Glomerular endothelial cell (primary cell): ENCODE measurements around the gene CCNB1. TPM values are rescaled to one million over a fixed set of nuclear protein-coding genes. Genes with fewer than 3 reads are reported as not detected.
A peak's percentile ranks its signal among the peaks of the same experiment; 100 is the strongest.
"Not testable (repeated sequence)": the region's sequence is repeated elsewhere in the genome, so short reads cannot be mapped to it uniquely, and the experiment has no call there.

ENCODE experiments used
- DNase-seq: peaks from one replicate; pipeline ENCODE4 v3.0.0-alpha.2; 2011; ENCODE audit warnings: low read depth, low spot score; ENCODE audit errors: extremely low read depth
- total RNA-seq: library from RNA; depleted of rRNA; stranded (reverse); fragments of >200 nt; gene quantifications from 2 replicates; pipeline ENCODE4 v1.2.3, GENCODE V29; 2015

Gene CCNB1
- 23.3 and 47.8 TPM in 2 replicates for total RNA-seq

DNA sequence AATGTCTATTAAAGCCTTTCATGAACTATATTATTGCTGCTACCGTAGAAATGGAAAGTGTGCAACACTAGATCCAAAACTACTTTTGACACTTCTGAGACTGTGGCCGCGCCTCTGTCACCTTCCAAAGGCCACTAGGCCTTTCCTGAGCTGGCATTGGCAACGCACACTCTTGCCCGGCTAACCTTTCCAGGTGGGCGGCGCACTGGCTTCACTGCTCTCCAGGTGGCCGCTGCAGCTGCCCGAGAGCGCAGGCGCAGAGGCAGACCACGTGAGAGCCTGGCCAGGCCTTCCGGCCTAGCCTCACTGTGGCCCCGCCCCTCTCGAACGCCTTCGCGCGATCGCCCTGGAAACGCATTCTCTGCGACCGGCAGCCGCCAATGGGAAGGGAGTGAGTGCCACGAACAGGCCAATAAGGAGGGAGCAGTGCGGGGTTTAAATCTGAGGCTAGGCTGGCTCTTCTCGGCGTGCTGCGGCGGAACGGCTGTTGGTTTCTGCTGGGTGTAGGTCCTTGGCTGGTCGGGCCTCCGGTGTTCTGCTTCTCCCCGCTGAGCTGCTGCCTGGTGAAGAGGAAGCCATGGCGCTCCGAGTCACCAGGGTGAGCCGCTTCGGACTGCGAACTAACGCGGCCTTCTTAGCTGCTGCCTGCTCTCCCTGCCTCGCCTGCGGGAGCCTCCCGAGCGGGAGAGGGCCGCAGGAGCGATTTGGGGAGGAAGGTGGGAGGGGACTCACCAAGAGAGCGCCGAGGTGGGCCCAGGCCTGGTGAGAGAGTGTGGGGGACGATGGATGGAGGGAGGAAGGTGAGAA is at the start of gene CCNB1:
CCNB1 (plus strand) TSS at position 465 of the 807 bp plus-strand sequence; CDS start at position 578, 113 bp downstream.
- DNase-seq, result peak; percentile 77

DNA sequence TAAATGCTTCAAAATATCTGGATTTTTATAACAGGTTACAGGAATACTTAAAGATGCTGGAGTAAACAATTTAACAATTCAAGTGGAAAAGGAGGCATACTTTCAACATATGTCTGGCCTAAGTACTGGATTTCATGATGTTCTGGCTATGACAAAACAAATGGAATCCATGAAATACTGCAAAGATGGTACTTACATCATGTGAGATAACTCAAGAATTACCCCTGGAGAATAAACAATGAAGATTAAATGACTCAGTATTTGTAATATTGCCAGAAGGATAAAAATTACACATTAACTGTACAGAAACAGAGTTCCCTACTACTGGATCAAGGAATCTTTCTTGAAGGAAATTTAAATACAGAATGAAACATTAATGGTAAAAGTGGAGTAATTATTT is 37.5 kb upstream of the CCNB1 start:
- DNase-seq, result no peak

DNA sequence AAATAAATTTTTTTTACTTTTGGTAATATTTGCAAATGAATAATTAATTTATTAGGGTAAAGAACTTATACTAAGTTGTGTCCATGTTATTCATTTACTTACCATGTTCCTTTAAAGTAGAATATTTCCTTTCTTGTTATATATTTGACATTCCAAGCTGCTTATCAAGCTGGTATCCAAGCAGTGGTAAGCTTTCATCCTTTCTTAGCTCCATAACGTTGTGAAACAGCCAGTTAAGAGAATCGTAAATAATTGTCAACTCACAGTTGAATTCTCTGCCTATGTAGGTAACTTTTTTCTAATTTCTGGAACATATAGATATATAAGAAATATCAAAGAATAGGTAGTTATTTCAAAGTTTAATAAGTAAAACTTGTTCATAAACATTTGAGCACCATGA is 36.7 kb upstream of the CCNB1 start:
- no peak for DNase-seq

DNA sequence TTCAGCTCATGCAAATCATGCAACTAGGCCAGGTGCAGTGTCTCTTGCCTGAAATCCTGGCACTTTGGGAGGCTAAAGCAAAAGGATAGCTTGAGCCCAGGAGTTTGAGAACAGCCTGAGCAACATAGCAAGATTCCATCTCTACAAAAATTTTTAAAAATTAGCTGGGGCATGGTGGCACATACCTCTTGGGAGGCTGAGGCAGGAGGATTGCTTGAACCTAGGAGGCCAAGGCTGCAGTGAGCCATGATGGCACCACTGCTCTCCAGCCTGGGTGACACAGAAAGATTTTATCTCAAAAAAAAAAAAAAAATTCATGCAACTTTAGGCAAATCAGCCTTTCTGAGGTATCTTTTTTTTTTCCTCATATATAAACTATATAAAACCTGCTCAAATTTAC is 35.6 kb upstream of the CCNB1 start:
- DNase-seq, result no peak

DNA sequence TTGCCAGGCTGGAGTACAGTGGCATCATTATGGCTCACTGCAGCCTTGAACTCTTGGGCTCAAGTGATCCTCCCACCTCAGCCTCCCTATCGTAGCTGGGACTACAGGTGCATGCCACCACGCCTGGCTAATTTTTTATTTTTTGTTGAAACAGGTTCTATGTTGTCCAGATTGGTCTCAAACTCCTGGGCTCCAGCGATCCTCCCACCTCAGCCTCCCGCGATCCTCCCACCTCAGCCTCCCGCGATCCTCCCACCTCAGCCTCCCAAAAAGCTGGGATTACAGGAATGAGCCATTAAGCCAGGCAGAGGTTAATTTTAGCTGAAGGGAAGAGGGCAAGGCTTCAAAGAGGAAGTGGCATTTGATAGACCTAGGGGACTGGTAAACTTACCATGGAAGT is 32.8 kb upstream of the CCNB1 start:
- no peak for DNase-seq

DNA sequence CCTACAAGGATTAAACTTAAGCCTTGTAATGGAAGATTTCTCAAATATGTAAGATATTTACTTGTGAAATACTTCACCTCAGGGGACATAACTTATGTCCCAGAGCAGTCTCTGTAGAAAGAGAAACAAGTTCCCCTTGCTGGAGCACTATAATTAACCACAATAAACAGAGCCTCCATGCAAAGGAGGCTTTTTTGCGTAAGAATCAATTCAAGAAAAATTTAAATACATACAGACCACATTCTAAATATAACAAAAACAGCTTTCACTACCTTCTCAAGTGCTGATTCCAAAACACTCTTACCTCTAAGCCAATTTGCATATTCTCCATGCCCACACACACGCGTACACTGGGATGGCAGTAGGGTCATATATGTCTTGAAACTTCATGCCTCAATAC is 30.7 kb upstream of the CCNB1 start:
- no peak for DNase-seq

DNA sequence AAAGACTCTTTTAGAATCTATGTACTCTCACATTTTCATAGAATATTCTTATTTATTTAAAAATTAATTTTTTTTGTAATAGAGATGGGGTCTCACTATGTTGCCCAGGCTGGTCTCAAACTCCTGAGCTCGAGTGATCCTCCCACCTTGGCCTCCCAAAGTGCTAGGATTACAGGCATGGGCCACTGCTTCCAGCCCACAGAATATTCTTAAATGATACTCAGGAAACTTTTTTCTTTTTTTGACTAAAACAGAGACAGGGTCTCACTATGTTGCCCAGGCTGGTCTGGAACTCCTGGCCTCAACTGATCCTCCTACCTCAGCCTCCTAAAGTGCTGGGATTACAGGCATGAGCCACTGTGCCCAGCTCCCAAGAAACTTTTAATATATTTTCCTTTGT is 29.7 kb upstream of the CCNB1 start:
- DNase-seq, result not testable (repeated sequence)

DNA sequence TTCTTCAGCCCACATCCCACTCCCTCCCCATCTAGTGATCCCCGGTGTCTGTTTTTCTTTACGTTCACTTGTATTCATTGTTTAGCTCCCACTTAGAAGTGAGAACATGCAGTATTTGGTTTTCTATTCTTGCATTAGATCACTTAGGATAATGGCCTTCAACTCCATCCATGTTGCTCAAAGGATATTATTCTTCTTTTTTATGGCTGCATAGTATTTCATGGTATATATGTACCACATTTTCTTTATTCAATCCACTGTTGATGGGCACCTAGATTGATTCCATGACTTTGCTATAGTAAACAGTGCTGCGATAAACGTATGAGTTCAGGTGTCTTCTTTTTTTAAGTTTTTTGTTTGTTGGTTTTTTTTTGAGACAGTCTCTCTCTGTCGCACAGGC is 29.1 kb upstream of the CCNB1 start:
- no peak for DNase-seq

DNA sequence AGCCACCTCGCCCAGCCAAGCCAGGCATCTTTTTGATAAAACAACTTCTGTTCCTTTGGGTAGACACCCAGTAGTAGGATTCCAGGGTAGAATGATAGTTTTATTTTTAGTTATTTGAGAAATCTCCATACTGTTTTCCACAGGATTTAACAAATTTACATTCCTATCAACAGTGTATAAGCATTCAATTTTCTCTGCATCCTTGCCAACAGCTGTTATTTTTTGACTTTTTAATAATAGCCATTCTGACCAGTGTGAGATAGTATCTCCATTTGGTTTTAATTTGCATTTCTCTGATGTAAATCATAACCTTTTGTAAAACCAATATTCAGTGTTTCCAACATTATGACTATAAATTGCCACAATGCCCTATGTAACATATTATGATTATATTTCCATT is 28.2 kb upstream of the CCNB1 start:
- no peak for DNase-seq

DNA sequence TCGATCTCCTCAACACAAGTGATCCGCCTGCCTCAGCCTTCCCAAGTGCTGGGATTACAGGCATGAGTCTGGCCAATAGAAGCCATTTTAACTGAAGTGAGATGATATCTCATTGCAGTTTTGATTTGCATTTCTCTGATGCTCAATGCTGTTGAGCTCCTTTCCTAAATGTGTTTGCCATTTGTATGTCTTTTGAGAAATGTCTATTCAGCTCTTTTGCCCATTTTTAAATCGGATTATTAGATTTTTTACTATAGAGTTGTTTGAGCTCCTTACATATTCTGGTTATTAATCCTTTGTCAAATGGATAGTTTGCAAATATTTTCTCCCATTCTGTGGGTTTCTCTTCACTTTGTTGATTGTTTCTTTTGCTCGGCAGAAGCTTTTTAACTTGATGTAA is 26.7 kb upstream of the CCNB1 start:
- not testable (repeated sequence) for DNase-seq

DNA sequence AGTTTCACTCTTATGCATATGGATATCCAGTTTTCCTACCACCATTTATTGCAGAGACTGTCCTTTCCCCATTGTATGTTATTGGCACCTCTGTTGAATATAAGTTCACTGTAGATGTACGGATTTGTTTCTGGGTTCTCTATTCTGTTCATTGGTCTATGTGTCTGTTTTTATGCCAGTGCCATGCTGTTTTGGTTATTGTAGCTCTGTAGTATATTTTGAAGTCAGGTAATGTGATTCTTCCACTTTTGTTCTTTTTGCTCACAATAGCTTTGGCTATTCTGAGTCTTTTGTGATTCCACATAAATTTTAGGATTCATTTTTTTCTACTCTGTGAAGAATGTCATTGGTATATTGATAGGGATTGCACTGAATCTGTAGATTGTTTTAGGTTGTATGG is 26.1 kb upstream of the CCNB1 start:
- no peak for DNase-seq

DNA sequence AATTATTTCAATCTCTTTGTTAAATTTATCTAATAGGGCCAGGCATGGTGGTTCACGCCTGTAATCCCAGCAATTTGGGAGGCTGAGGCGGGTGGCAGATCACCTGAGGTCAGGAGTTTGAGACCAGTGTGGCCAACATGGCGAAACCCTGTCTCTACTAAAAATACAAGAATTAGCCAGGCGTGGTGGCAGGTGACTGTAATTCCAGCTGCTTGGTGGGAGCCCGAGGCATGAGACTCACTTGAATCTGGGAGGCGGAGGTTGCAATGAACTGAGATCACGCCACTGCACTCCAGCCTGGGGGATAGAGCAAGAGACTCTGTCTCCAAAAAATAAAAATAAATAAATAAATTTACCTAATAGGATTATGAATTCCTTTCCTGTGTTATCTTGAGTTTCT is 18.4 kb upstream of the CCNB1 start:
- DNase-seq, result not testable (repeated sequence)

DNA sequence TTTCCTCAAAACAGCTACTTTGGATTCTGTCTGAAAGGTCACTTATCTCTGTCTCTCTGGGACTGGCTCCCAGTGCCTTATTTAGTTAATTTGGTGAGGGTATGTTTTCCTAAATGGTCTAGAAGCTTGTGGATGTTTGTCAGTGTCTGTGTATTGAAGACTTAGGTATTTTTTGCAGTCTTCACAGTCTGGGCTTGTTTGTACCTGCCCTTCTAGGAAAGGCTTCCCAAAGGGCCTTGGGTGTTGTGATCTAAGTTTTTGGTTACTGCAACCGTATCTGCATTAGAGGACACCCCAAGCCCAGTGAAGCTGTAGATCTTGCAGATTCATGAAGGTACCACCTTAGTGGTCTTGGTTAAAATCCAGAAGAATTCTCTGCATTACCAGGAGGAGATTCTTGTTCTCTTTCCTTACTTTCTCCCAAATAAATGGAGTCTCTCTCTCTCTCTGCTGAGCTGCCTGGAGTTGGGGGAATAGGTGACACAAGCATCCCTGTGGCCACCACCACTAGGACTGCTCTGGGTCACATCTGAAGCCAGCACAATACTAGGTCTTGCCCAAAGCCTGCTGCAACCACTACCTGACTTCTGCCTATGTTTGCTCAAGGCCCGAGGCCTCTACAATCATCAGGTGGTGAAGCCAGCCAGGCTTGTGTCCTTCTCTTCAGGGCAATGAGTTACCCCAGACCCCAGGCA is 17.8 kb upstream of the CCNB1 start:
- DNase-seq, result no peak

DNA sequence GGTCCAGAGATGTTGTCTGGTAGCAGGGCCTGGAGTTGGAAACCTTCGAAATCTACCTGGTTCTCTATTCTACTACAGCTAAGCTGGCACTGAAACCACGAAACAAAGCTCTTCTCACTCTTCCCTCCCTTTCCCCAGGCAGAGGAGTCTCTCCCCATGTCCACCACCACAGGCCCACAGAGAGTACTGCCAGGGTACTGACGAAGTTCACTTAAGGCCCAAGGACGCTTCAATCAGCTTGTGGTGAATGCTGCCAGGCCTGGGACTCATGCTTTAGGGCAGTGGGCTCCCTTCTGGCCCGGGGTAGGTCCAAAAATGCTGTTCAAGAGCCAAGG is 17.3 kb upstream of the CCNB1 start:
- no peak for DNase-seq

DNA sequence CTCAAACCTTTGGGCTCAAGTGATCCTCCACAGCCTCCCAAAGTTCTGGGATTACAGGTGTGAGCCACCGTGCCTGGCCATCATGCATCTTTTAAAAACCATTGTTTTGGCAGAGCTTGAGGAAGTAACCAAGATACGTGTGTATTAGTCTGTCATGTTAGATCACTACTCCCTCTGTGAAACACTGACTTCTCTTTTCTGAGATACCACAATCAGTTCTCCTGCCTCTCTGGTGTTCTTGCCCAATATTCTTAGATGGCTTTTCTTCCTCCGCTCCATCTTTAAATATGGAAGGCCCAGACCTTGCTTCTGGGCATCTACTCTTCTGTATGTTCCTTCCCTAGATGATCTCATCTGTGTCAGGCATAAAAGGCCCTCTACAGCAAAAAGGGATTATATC is 14.2 kb upstream of the CCNB1 start:
- DNase-seq, result no peak

DNA sequence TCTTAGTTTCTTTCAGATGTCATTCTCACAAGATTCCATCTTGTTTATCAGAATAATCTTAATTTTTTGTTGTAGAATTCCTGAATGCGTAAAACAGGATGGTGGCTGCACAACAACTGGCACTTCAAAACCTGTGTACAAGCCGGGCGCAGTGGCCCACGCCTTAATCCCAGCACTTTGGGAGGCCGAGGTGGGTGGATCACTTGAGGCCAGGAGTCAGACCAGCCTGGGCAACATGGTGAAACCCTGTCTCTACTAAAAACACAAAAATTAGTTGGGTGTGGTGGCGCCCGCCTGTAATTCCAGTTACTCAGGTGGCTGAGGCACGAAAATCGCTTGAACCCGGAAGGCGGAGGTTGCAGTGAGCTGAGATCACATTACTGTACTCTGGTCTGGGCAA is 10.5 kb upstream of the CCNB1 start:
- no peak for DNase-seq

DNA sequence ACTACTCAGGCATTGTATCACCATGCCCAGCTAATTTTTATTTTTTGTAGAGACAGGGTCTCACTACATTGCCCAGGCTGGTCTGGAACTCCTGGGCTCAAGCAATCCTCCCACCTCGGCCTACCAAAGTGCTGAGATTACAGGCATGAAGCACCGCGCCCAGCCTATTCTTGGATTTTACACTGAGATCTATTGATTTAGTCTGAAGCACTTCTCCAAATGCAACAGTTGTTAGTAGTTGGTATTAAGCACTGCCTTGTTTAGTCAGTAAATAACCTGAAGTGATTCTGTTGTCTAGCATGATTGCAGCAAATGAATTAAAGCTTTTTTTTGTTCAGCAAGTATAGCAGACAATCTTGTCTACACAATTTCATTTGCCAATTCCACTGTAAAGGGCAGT is 8.9 kb upstream of the CCNB1 start:
- DNase-seq, result no peak

DNA sequence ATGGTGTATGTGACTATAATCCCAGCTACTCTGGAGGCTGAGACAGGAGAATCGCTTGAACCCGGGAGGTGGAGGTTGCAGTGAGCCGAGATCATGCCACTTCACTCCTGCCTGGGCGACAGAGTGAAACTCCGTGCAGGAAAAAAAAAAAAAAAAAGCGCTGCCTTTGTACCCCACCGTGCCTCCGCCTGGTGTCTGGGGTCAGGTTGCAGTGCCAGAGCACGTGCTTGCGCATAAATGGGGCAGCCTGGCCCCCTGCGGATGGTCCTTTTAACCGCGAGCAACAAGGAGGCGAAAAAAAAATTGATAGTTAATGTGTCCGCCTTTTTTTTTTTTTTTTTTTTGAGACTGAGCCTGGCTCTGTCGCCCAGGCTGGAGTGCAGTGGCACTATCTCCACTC is 6.3 kb upstream of the CCNB1 start:
- DNase-seq, result no peak

DNA sequence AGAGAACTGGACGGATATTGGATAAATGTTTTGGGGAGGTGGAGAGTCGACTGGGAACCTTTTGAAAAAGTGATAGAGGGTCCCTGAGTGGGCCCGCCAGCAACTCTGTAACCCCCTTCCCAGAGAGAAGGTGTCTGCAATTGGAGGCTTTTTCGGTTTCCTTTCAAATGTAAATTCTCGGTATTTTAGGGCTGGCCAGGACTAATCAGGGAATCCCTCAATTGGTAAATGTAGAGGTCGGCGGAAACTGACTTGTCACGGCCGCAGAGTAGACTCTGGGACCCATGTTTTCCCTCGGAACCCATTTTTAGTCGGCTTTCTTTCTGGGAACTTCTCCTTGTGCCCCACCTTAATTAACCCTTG is 524 bp downstream of the CCNB1 start:
- no peak for DNase-seq

DNA sequence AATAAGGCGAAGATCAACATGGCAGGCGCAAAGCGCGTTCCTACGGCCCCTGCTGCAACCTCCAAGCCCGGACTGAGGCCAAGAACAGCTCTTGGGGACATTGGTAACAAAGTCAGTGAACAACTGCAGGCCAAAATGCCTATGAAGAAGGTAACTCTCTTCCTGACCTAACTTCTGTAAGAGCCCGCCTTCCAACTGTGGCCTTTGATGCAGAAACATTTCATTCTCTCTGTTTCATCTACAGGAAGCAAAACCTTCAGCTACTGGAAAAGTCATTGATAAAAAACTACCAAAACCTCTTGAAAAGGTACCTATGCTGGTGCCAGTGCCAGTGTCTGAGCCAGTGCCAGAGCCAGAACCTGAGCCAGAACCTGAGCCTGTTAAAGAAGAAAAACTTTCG is 979 bp downstream of the CCNB1 start:
- no peak for DNase-seq

DNA sequence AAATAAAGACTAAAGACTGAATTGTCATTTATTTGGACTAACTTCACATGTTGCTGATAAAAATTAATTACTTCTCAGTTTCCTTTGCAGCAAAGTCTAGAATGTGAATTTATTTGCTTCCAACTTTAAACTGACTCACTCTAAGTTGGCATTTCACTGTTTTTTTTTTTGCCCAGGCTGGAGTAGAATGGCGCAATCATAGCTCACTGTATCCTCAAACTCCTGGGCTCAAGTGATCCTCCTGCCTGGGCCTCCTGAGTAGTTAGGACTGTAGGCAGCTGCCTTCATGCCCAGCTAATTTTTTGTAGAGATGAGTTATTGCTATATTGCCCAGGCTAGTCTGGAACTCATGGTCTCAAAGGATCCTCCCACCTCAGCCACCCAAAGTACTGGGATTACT is 3.5 kb downstream of the CCNB1 start:
- DNase-seq, result no peak

DNA sequence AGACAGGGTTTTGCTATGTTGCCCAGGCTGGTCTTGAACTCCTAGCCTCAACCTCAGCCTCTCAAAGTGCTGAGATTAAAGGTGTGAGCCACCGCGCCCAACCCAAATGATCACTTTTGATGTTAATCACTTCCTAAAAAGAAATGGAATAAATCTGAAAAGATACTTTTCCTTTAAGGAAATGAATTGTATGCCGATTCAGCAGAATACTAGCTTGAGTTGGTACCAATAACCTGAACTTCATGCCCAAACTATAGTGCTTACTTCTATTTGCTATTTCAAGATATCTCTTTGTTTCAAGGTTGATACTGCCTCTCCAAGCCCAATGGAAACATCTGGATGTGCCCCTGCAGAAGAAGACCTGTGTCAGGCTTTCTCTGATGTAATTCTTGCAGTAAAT is 4.0 kb downstream of the CCNB1 start:
- no peak for DNase-seq
